A549 (cell line): ENCODE data around the gene ADGRL1. TPM values are rescaled to one million over a fixed set of nuclear protein-coding genes. Genes with fewer than 3 reads are reported as not detected.

Experiments
- ATAC-seq, 2 experiments: fragments of 200-7000 bp in 1 of 2; fragments of >200 bp in 1 of 2; cut with Nextera tagmentation in 1 of 2; cut with Tn5 transposase in 1 of 2; 3 replicates each; pipeline versions ENCODE4 v1.8.0 to v1.9.1; 2018 to 2020; ENCODE audit warnings: mild to moderate bottlenecking in 1 of 2, moderate library complexity in 1 of 2
- CTCF ChIA-PET: fragments of 300-600 bp; sonication (Branson Sonifier 250); formaldehyde crosslinking; extraction: SDS; loops from one replicate; lab custom pipeline; 2021; ENCODE audit warnings: antibody characterized with exemption, inconsistent platforms; lab: Yijun Ruan, JAX
- POLR2A ChIA-PET: fragments of 350-600 bp; formaldehyde crosslinking; extraction: SDS; loops from one replicate; lab custom pipeline; 2021; ENCODE audit warnings: antibody characterized with exemption, inconsistent platforms; lab: Yijun Ruan, JAX
- DNase-seq, 2 experiments: peaks; one replicate each; pipeline versions ENCODE4 v3.0.0 to v3.0.0-alpha.2; 2011 to 2016; ENCODE audit warnings: low read depth in 1 of 2, low spot score in 1 of 2
- FAIRE-seq: peaks from 2 replicates; lab custom pipeline; 2011; peaks lifted over from hg19 to GRCh38; lab: Jason Lieb, UNC
- H3K27ac ChIP-seq, 2 experiments: fragments of >200 bp; sonication (Bioruptor Twin); formaldehyde crosslinking; 3 replicates each; pipeline ENCODE4 v1.5.1; 2016 to 2017
- H3K4me1 ChIP-seq: fragments of >200 bp; sonication (Bioruptor Twin); formaldehyde crosslinking; 3 replicates; pipeline ENCODE4 v1.6.1; 2016
- H3K4me2 ChIP-seq: fragments of >200 bp; sonication (Bioruptor Twin); formaldehyde crosslinking; 3 replicates; pipeline ENCODE4 v1.6.1; 2016
- H3K4me3 ChIP-seq: fragments of >200 bp; sonication (Bioruptor Twin); formaldehyde crosslinking; 3 replicates; pipeline ENCODE4 v1.5.1; 2016
- H3K9me3 ChIP-seq: fragments of >200 bp; sonication (Bioruptor Twin); formaldehyde crosslinking; 3 replicates; pipeline ENCODE4 v1.6.1; 2016
- CBX2 ChIP-seq: fragments of 200-600 bp; sonication (generic); IDR thresholded peaks from 2 replicates; pipeline ENCODE4 v1.6.1; 2016; ENCODE audit warnings: low read depth, mild to moderate bottlenecking, borderline replicate concordance
- CBX8 ChIP-seq: fragments of 200-600 bp; sonication (generic); IDR thresholded peaks from 2 replicates; pipeline ENCODE4 v1.6.1; 2016
- CHD2 ChIP-seq: fragments of 150-350 bp; IDR thresholded peaks from 2 replicates; pipeline ENCODE4 v1.6.1; 2014; ENCODE audit warnings: low read length; ENCODE audit not compliant: partially characterized antibody
- HOXB5 ChIP-seq: fragments of 250-450 bp; sonication (Bioruptor Pico); IDR thresholded peaks from 2 replicates; pipeline ENCODE4 v1.5.0; 2020; ENCODE audit warnings: mild to moderate bottlenecking, moderate library complexity
- JUNB ChIP-seq: fragments of >200 bp; sonication (Bioruptor Twin); formaldehyde crosslinking; IDR thresholded peaks from 2 replicates; pipeline ENCODE4 v1.6.1; 2016
- KDM1A ChIP-seq: fragments of 200-600 bp; sonication (generic); IDR thresholded peaks from 2 replicates; pipeline ENCODE4 v1.6.1; 2016; ENCODE audit warnings: low read depth, mild to moderate bottlenecking
- KDM5A ChIP-seq: fragments of 200-600 bp; sonication (generic); IDR thresholded peaks from 2 replicates; pipeline ENCODE4 v1.6.1; 2016; ENCODE audit warnings: antibody characterized with exemption, mild to moderate bottlenecking
- MAX ChIP-seq: IDR thresholded peaks from 2 replicates; pipeline ENCODE4 v1.6.1; 2012
- MAZ ChIP-seq: fragments of 150-350 bp; IDR thresholded peaks from 2 replicates; pipeline ENCODE4 v1.6.1; 2014; ENCODE audit warnings: antibody characterized with exemption, low read depth, low read length, borderline replicate concordance
- MYC ChIP-seq: IDR thresholded peaks from 2 replicates; pipeline ENCODE4 v1.6.1; 2012; ENCODE audit warnings: mild to moderate bottlenecking, inconsistent platforms, low read length, improper control_type of control experiment, borderline replicate concordance
- NPAS2 ChIP-seq: fragments of 250-450 bp; sonication (Bioruptor Pico); IDR thresholded peaks from 2 replicates; pipeline ENCODE4 v1.8.0; 2022; ENCODE audit warnings: mild to moderate bottlenecking, moderate library complexity, borderline replicate concordance
- POLR2A ChIP-seq: IDR thresholded peaks from 2 replicates; pipeline ENCODE4 v1.6.1; 2012; ENCODE audit warnings: mild to moderate bottlenecking, low read length
- REST ChIP-seq: fragments of 200-600 bp; sonication (generic); IDR thresholded peaks from 2 replicates; pipeline ENCODE4 v1.6.1; 2016; ENCODE audit warnings: antibody characterized with exemption, mild to moderate bottlenecking, moderate library complexity
- SMC3 ChIP-seq: fragments of >200 bp; sonication (Bioruptor Twin); formaldehyde crosslinking; IDR thresholded peaks from 3 replicates; pipeline ENCODE4 v1.6.1; 2018; ENCODE audit warnings: inconsistent platforms
- SREBF2 ChIP-seq: fragments of 450-650 bp; IDR thresholded peaks from 2 replicates; pipeline ENCODE4 v1.6.1; 2014; ENCODE audit warnings: mild to moderate bottlenecking, moderate library complexity
- TP53 ChIP-seq: fragments of 250-450 bp; sonication (Bioruptor Pico); IDR thresholded peaks from 2 replicates; pipeline ENCODE4 v1.5.0; 2021; ENCODE audit warnings: mild to moderate bottlenecking, moderate library complexity
- ZC3H11A ChIP-seq: fragments of 450-650 bp; IDR thresholded peaks from 2 replicates; pipeline ENCODE4 v1.6.1; 2014; ENCODE audit warnings: antibody characterized with exemption, mild to moderate bottlenecking
- ZFP36 ChIP-seq: fragments of 450-650 bp; IDR thresholded peaks from 2 replicates; pipeline ENCODE4 v1.6.1; 2014; ENCODE audit warnings: borderline replicate concordance; ENCODE audit not compliant: partially characterized antibody
- ZSCAN20 ChIP-seq: fragments of 250-450 bp; sonication (Bioruptor Pico); IDR thresholded peaks from 2 replicates; pipeline ENCODE4 v1.8.0; 2022; ENCODE audit warnings: mild to moderate bottlenecking, moderate library complexity
- WGBS: methylation state at CpG from one replicate; pipeline ENCODE4 v1.1.6; 2017; ENCODE audit errors: missing lambda C conversion rate; 5-methylcytosine and 5-hydroxymethylcytosine counted together
- polyA plus RNA-seq, 4 experiments: library from polyadenylated mRNA; depleted of rRNA in 3 of 4; stranded (reverse); fragments of >200 nt; fragmentation: RNase III in 1 of 4; extraction: RNeasy Plus Mini Kit Qiagen cat#74134 plus additional on column Dnase treatment in 1 of 4; gene quantifications; 2 replicates in 3 of 4; 3 replicates in 1 of 4; pipeline ENCODE4 v1.2.3, GENCODE V29; 2011 to 2017
- TF ChIP-seq, protein P1 (sequence below): IDR thresholded peaks from 2 replicates; pipeline ENCODE4 v1.6.1; 2012; ENCODE audit warnings: low read depth, borderline replicate concordance

Gene ADGRL1
- polyA plus RNA-seq, 2 of the 4 experiments (the other 2 are of a cell fraction): 3.9 to 6.0 TPM

- Histone ChIP-seq H3K4me1 (no peaks in the 10 kb centered on the region), H3K4me3 (no peak overlapping the region), H3K4me2 (no peak overlapping the region), H3K9me3 (no peaks in the 10 kb centered on the region), H3K27ac (no peak overlapping the region)
- DNase-seq (no peak), FAIRE-seq (no peak), ATAC-seq (no peak)
- 91% methylated on average over 6 of the region's 47 CpGs for WGBS
- CTCF ChIA-PET: interaction anchor here (1.0 to 1.3 kb wide), 2 partner anchors 10 to 15 kb away, joined by 3 to 4 read pairs; no protein-coding TSS in a partner anchor
- TF ChIP-seq SREBF2 (no peak), NPAS2 (no peak), ZSCAN20 (no peak), CBX2 (no peak), ZC3H11A (no peak), JUNB (no peak)
- POLR2A ChIA-PET: no interaction called here
These were observed 55.0 kb downstream of the ADGRL1 start for GRCh38 chr19:14150770-14151661.

GRCh38 chr19:14150041-14150769, 55.8 kb downstream of the ADGRL1 start:
- ATAC-seq (no peak), DNase-seq (no peak), FAIRE-seq (no peak)
- no peak overlapping the region for H3K4me2 ChIP-seq
- TF ChIP-seq CBX8 (no peak), REST (no peak), MYC (no peak), MAX (no peak), KDM1A (no peak), CBX2 (no peak), ZFP36 (no peak)
- TF ChIP-seq, protein P1, sequence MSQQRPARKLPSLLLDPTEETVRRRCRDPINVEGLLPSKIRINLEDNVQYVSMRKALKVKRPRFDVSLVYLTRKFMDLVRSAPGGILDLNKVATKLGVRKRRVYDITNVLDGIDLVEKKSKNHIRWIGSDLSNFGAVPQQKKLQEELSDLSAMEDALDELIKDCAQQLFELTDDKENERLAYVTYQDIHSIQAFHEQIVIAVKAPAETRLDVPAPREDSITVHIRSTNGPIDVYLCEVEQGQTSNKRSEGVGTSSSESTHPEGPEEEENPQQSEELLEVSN: no peak
- no peaks in the 10 kb centered on the region for H3K4me1 ChIP-seq
- POLR2A ChIA-PET: no interaction called here
- H3K9me3 ChIP-seq: no peaks in the 10 kb centered on the region
- no peak overlapping the region for H3K4me3 ChIP-seq
- no peak overlapping the region for H3K27ac ChIP-seq
- 87% methylated on average over 7 of the region's 10 CpGs for WGBS
- CTCF ChIA-PET: interaction anchor here (0.8 to 1.3 kb wide), 2 partner anchors 9 to 722 kb away, joined by 4 read pairs; no protein-coding TSS in a partner anchor

DNA sequence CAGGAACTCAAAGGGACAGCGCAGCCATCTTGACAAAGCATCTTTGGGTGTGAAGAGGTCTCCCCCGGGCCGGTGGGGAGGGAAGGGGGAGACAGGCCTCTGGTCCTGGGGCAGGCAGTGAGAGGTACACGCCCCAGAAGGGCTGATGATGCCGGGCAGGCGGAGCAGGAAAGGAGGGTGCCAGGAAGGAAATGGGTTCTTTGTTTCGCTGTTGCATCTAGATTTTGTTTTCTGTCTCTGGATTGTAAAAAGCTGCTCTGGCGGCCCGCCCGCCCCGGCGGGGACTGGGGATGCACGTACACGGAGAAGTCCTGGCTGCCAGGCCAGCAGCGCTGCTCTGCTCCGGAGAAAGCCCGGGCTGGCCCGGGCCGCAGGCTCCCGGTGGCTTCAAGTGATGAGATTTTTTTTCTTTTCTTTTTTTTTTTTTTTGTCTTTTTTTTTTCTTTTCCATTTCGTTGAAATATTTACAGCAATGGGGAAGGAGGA, 56.4 kb downstream of the ADGRL1 start:
- Histone ChIP-seq H3K4me2 (no peak overlapping the region), H3K4me3 (no peak overlapping the region), H3K9me3 (no peaks in the 10 kb centered on the region), H3K27ac (no peak overlapping the region), H3K4me1 (no peaks in the 10 kb centered on the region)
- FAIRE-seq: no peak
- CTCF ChIA-PET: interaction anchor here (0.8 to 2.7 kb wide), 2 partner anchors 10 to 721 kb away, joined by 4 to 11 read pairs; no protein-coding TSS in a partner anchor
- POLR2A ChIA-PET: no interaction called here
- WGBS: 85% methylated on average over 21 of the region's 21 CpGs
- ATAC-seq: no peak
- no peak for TF ChIP-seq CBX2
- no peak for TF ChIP-seq KDM5A
- no peak for TF ChIP-seq CHD2
- no peak for TF ChIP-seq POLR2A
- no peak for TF ChIP-seq HOXB5 (CRISPR knock-in tag)
- no peak for TF ChIP-seq CBX8
- TF ChIP-seq ZFP36: no peak
- TF ChIP-seq TP53: no peak
- TF ChIP-seq SMC3: no peak
- no peak for TF ChIP-seq MAZ
- no peak for DNase-seq
